ENCODE results near the gene DBN1.

The DBN1 gene

GRCh38 chr5:177443144-177443983 lies 30.1 kb downstream of the DBN1 start:
- Histone ChIP-seq H3K9me3 (ENCODE audit: insufficient read depth, low read length, severe bottlenecking) (no peaks in the 10 kb centered on the region), H3K27me3 (ENCODE audit: insufficient read depth, low read length, poor library complexity) (peaks cover 33% of the 10 kb centered on the region), H3K36me3 (ENCODE audit: insufficient read depth, low read length) (peaks cover 34% of the 10 kb centered on the region), H3K9ac (ENCODE audit: low read depth, low read length) (no peak overlapping the region), H3K79me2 (ENCODE audit: insufficient read depth, low read length) (no peaks in the 10 kb centered on the region), H2AFZ (ENCODE audit: low read depth, low read length) (no peak overlapping the region), H4K20me1 (ENCODE audit: insufficient read depth, low read length) (peaks cover 52% of the 10 kb centered on the region), H3K27ac (ENCODE audit: low read length) (no peak overlapping the region), H3K4me1 (ENCODE audit: insufficient read depth, low read length) (peaks cover 23% of the 10 kb centered on the region), H3K4me3 (ENCODE audit: low read depth in 1 of 2, low read length in 2 of 2) (no peak overlapping the region), H3K4me2 (ENCODE audit: insufficient read depth, low read length) (no peak overlapping the region)
- ATAC-seq (ENCODE audit: insufficient read depth, low read depth) (no peak), DNase-seq (no peak)
- TF ChIP-seq EZH2 (IDR thresholded peaks at IDR 0.05; ENCODE audit: borderline replicate concordance, low read depth, low read length, severe bottlenecking) (no peak), CTCF (IDR thresholded peaks at IDR 0.05; ENCODE audit: borderline replicate concordance, extremely low read depth, low read length, poor library complexity, severe bottlenecking) (no peak)

- Histone ChIP-seq H3K4me2 (ENCODE audit: insufficient read depth, low read length) (no peak overlapping the region), H3K79me2 (ENCODE audit: insufficient read depth, low read length) (no peaks in the 10 kb centered on the region), H3K9ac (ENCODE audit: low read depth, low read length) (no peak overlapping the region), H2AFZ (ENCODE audit: low read depth, low read length) (no peak overlapping the region), H4K20me1 (ENCODE audit: insufficient read depth, low read length) (peaks cover 49% of the 10 kb centered on the region), H3K4me3 (ENCODE audit: low read depth in 1 of 2, low read length in 2 of 2) (no peak overlapping the region), H3K9me3 (ENCODE audit: insufficient read depth, low read length, severe bottlenecking) (no peaks in the 10 kb centered on the region), H3K36me3 (ENCODE audit: insufficient read depth, low read length) (peaks cover 44% of the 10 kb centered on the region), H3K27me3 (ENCODE audit: insufficient read depth, low read length, poor library complexity) (peaks cover 24% of the 10 kb centered on the region), H3K4me1 (ENCODE audit: insufficient read depth, low read length) (peaks cover 15% of the 10 kb centered on the region), H3K27ac (ENCODE audit: low read length) (no peak overlapping the region)
- no peak for DNase-seq
- TF ChIP-seq CTCF (IDR thresholded peaks at IDR 0.05; ENCODE audit: borderline replicate concordance, extremely low read depth, low read length, poor library complexity, severe bottlenecking) (no peak), EZH2 (IDR thresholded peaks at IDR 0.05; ENCODE audit: borderline replicate concordance, low read depth, low read length, severe bottlenecking) (no peak)
- no peak for ATAC-seq (ENCODE audit: insufficient read depth, low read depth)
Measured at GRCh38 chr5:177442066-177442826, 31.2 kb downstream of the DBN1 start.

GRCh38 chr5:177440990-177441780 lies 32.2 kb downstream of the DBN1 start:
- no peaks in the 10 kb centered on the region for H3K9me3 ChIP-seq (ENCODE audit: insufficient read depth, low read length, severe bottlenecking)
- no peak overlapping the region for H3K4me2 ChIP-seq (ENCODE audit: insufficient read depth, low read length)

More at GRCh38 chr5:177440990-177441780, 32.2 kb downstream of the DBN1 start:
- Histone ChIP-seq H3K27ac (ENCODE audit: low read length) (no peak overlapping the region), H3K4me3 (ENCODE audit: low read depth in 1 of 2, low read length in 2 of 2) (no peak overlapping the region), H4K20me1 (ENCODE audit: insufficient read depth, low read length) (peaks cover 48% of the 10 kb centered on the region), H2AFZ (ENCODE audit: low read depth, low read length) (no peak overlapping the region), H3K9ac (ENCODE audit: low read depth, low read length) (no peak overlapping the region), H3K27me3 (ENCODE audit: insufficient read depth, low read length, poor library complexity) (peaks cover 13% of the 10 kb centered on the region), H3K79me2 (ENCODE audit: insufficient read depth, low read length) (no peaks in the 10 kb centered on the region), H3K36me3 (ENCODE audit: insufficient read depth, low read length) (peaks cover 52% of the 10 kb centered on the region), H3K4me1 (ENCODE audit: insufficient read depth, low read length) (peaks cover 5% of the 10 kb centered on the region)
- ATAC-seq (ENCODE audit: insufficient read depth, low read depth) (no peak), DNase-seq (no peak)
- no peak for TF ChIP-seq CTCF (IDR thresholded peaks at IDR 0.05; ENCODE audit: borderline replicate concordance, extremely low read depth, low read length, poor library complexity, severe bottlenecking)
- no peak for TF ChIP-seq EZH2 (IDR thresholded peaks at IDR 0.05; ENCODE audit: borderline replicate concordance, low read depth, low read length, severe bottlenecking)
